OCI-LY1 (cell line): ENCODE measurements around the gene LRFN2.

Source experiments
- H2AFZ ChIP-seq: fragments of 200-600 bp; sonication (generic), shearing (Covaris generic); 2 replicates; pipeline ENCODE4 v1.6.0; 2014; ENCODE audit warnings: antibody characterized with exemption, mild to moderate bottlenecking, low read length
- H3F3A ChIP-seq: fragments of 200-600 bp; sonication (generic), shearing (Covaris generic); 2 replicates; pipeline ENCODE4 v1.6.0; 2014; ENCODE audit warnings: mild to moderate bottlenecking, antibody characterized with exemption, low read length, moderate library complexity; ENCODE audit not compliant: insufficient read depth
- H3K27ac ChIP-seq: fragments of 200-600 bp; sonication (generic); 2 replicates; pipeline ENCODE4 v1.5.1; 2014; ENCODE audit warnings: low read length, mixed run types, mild to moderate bottlenecking, low read depth; ENCODE audit not compliant: poor library complexity, severe bottlenecking
- H3K27me3 ChIP-seq: fragments of 200-600 bp; sonication (generic); 2 replicates; pipeline ENCODE4 v1.6.0; 2014; ENCODE audit warnings: antibody characterized with exemption, mild to moderate bottlenecking, low read length, moderate library complexity; ENCODE audit not compliant: insufficient read depth
- H3K36me3 ChIP-seq: fragments of 200-600 bp; sonication (generic); 2 replicates; pipeline ENCODE4 v1.6.1; 2014; ENCODE audit warnings: mild to moderate bottlenecking, antibody characterized with exemption, low read length, moderate library complexity, mixed read lengths; ENCODE audit not compliant: insufficient read depth
- H3K4me1 ChIP-seq: fragments of 200-600 bp; sonication (generic); 2 replicates; pipeline ENCODE4 v1.5.1; 2014; ENCODE audit warnings: mild to moderate bottlenecking, low read length, moderate library complexity; ENCODE audit not compliant: insufficient read depth, severe bottlenecking
- H3K4me2 ChIP-seq: fragments of 200-600 bp; sonication (generic), shearing (Covaris generic); 2 replicates; pipeline ENCODE4 v1.6.1; 2014; ENCODE audit warnings: low read length
- H3K4me3 ChIP-seq: fragments of 200-600 bp; sonication (generic); 2 replicates; pipeline ENCODE4 v1.5.1; 2014; ENCODE audit warnings: low read length, low read depth, mild to moderate bottlenecking, mixed read lengths; ENCODE audit not compliant: poor library complexity, severe bottlenecking
- H3K79me2 ChIP-seq: fragments of 200-600 bp; shearing (Covaris generic); 2 replicates; pipeline ENCODE4 v1.6.1; 2016; ENCODE audit warnings: mixed run types, low read length, mixed read lengths; ENCODE audit not compliant: insufficient read depth
- H3K9ac ChIP-seq: fragments of 200-600 bp; sonication (generic), shearing (Covaris generic); 2 replicates; pipeline ENCODE4 v1.6.1; 2014; ENCODE audit warnings: mild to moderate bottlenecking, low read length, mixed read lengths
- H3K9me2 ChIP-seq: fragments of 200-600 bp; sonication (generic), shearing (Covaris generic); 2 replicates; pipeline ENCODE4 v1.6.1; 2014; ENCODE audit warnings: low read depth, mild to moderate bottlenecking, low read length, mixed read lengths
- H3K9me3 ChIP-seq: fragments of 200-600 bp; shearing (Covaris generic); 2 replicates; pipeline ENCODE4 v1.6.1; 2014; ENCODE audit warnings: low read length, mixed read lengths
- H4K20me1 ChIP-seq: fragments of 200-600 bp; sonication (generic), shearing (Covaris generic); 2 replicates; pipeline ENCODE4 v1.6.0; 2016; ENCODE audit warnings: mild to moderate bottlenecking, low read length; ENCODE audit not compliant: insufficient read depth
- CTCF ChIP-seq: fragments of 200-600 bp; sonication (generic), shearing (Covaris generic); IDR thresholded peaks from 2 replicates; pipeline ENCODE4 v1.5.1; 2017; ENCODE audit warnings: mild to moderate bottlenecking, antibody characterized with exemption, low read length, moderate library complexity, mixed read lengths
- EZH2 ChIP-seq: fragments of 200-600 bp; sonication (generic), shearing (Covaris generic); IDR thresholded peaks from 2 replicates; pipeline ENCODE4 v1.8.0; 2017; ENCODE audit warnings: borderline replicate concordance, mixed run types, mild to moderate bottlenecking, antibody characterized with exemption, low read length, moderate library complexity, mixed read lengths

The LRFN2 gene

DNA sequence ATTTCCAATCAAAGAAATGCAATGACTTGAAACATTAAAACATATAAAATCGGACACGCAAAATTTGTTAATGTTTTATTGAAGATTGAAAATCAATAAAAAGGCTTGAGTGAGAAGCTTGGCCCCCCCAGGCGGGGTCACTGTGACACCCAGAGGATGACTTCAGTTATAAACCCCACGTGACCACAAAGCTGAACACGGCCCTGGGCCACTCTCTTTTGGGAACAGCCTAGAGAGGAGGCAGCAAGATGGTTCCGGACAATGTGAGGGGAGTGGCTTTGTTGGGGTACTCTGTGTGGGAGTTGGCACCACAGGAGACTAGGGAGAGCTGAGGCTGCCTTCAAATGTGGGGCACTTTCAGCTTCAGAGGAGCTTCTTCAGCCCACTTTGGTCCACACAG is 172.5 kb downstream of the LRFN2 start:
- H3K4me3 ChIP-seq, result no peak overlapping the region
- no peaks in the 10 kb centered on the region for H4K20me1 ChIP-seq
- no peaks in the 10 kb centered on the region for H3K36me3 ChIP-seq
- no peaks in the 10 kb centered on the region for H3F3A ChIP-seq
- H3K9me3 ChIP-seq, result no peaks in the 10 kb centered on the region
- H2AFZ ChIP-seq, result no peak overlapping the region
- H3K9ac ChIP-seq, result no peak overlapping the region
- no peaks in the 10 kb centered on the region for H3K9me2 ChIP-seq
- no peak overlapping the region for H3K27ac ChIP-seq
- no peaks in the 10 kb centered on the region for H3K79me2 ChIP-seq
- H3K4me1 ChIP-seq, result no peaks in the 10 kb centered on the region
- H3K4me2 ChIP-seq, result no peak overlapping the region
- H3K27me3 ChIP-seq, result no peaks in the 10 kb centered on the region
- TF ChIP-seq EZH2, result no peak
- no peak for TF ChIP-seq CTCF

DNA sequence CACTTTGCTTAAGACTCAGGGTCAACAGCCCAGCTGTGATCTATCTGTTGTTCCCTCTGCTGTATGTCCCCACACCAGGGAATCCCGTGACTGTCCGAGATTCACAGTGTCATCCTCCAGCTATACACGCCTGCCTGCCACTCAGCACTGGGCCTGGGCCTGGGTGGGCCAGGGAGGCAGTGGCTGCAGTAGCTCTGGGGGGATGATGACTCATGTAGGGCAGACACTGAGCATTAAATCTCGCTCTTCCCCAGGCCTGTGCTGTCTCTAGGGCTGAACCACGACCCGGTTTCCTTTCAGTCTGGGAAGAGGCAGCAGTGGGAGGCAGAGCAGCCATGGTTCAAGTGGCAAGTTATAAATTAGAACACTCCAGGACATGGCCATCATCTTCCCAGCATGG is 173.9 kb downstream of the LRFN2 start:
- Histone ChIP-seq H3K79me2 (no peaks in the 10 kb centered on the region), H3K9me2 (no peaks in the 10 kb centered on the region), H3K27ac (no peak overlapping the region), H3K27me3 (no peaks in the 10 kb centered on the region), H2AFZ (no peak overlapping the region), H3K4me1 (no peaks in the 10 kb centered on the region), H3K36me3 (no peaks in the 10 kb centered on the region), H3K9me3 (no peaks in the 10 kb centered on the region), H3K4me3 (no peak overlapping the region), H3K9ac (no peak overlapping the region), H3F3A (no peaks in the 10 kb centered on the region), H4K20me1 (no peaks in the 10 kb centered on the region), H3K4me2 (no peak overlapping the region)
- no peak for TF ChIP-seq EZH2

GRCh38 chr6:40411881-40412280 is 175.3 kb downstream of the LRFN2 start:
- no peak overlapping the region for H3K9ac ChIP-seq
- H3K27ac ChIP-seq, result no peak overlapping the region
- no peaks in the 10 kb centered on the region for H3K27me3 ChIP-seq
- H3K79me2 ChIP-seq, result no peaks in the 10 kb centered on the region
- H3K4me3 ChIP-seq, result no peak overlapping the region
- no peaks in the 10 kb centered on the region for H3K36me3 ChIP-seq
- no peak overlapping the region for H3K4me2 ChIP-seq
- no peaks in the 10 kb centered on the region for H3K4me1 ChIP-seq
- H2AFZ ChIP-seq, result no peak overlapping the region
- H4K20me1 ChIP-seq, result no peaks in the 10 kb centered on the region
- TF ChIP-seq EZH2, result no peak
- no peaks in the 10 kb centered on the region for H3K9me2 ChIP-seq
- H3F3A ChIP-seq, result no peaks in the 10 kb centered on the region
- no peaks in the 10 kb centered on the region for H3K9me3 ChIP-seq

DNA sequence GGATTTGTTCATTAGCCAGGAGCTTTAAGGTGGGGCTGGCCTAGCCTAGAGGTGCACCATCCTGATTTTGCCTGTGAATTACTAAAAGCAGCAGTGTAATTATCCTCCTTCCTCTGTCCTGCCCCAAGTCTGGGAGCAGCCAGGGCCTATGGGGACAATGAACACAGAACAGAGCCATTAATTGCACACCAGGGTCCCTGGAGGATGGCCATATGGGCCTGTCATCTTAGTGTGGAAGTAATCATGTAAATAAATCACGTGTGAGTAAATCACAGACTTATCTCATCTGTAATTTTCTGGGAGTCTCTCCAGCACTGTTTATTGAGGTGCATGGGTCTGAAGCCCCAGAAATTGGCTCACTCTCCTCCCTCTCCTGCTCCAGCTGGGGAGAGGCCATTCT is 176.3 kb downstream of the LRFN2 start:
- H3K27ac ChIP-seq, result no peak overlapping the region
- H3K9ac ChIP-seq, result no peak overlapping the region
- H3K9me3 ChIP-seq, result no peaks in the 10 kb centered on the region
- H3K9me2 ChIP-seq, result no peaks in the 10 kb centered on the region
- TF ChIP-seq CTCF (no peak), EZH2 (no peak)
- H3K27me3 ChIP-seq, result no peaks in the 10 kb centered on the region
- H3K4me3 ChIP-seq, result no peak overlapping the region
- no peak overlapping the region for H3K4me2 ChIP-seq
- H3K79me2 ChIP-seq, result no peaks in the 10 kb centered on the region
- no peak overlapping the region for H2AFZ ChIP-seq
- no peaks in the 10 kb centered on the region for H3F3A ChIP-seq
- H4K20me1 ChIP-seq, result no peaks in the 10 kb centered on the region
- no peaks in the 10 kb centered on the region for H3K36me3 ChIP-seq
- no peaks in the 10 kb centered on the region for H3K4me1 ChIP-seq
